ENCODE data around the gene MORN1. TPM values are rescaled to one million over a fixed set of nuclear protein-coding genes. Genes with fewer than 3 reads are reported as not detected.

MORN1 gene
- polyA plus RNA-seq, 1 donor from 2014 or later: 6.7 TPM

DNA sequence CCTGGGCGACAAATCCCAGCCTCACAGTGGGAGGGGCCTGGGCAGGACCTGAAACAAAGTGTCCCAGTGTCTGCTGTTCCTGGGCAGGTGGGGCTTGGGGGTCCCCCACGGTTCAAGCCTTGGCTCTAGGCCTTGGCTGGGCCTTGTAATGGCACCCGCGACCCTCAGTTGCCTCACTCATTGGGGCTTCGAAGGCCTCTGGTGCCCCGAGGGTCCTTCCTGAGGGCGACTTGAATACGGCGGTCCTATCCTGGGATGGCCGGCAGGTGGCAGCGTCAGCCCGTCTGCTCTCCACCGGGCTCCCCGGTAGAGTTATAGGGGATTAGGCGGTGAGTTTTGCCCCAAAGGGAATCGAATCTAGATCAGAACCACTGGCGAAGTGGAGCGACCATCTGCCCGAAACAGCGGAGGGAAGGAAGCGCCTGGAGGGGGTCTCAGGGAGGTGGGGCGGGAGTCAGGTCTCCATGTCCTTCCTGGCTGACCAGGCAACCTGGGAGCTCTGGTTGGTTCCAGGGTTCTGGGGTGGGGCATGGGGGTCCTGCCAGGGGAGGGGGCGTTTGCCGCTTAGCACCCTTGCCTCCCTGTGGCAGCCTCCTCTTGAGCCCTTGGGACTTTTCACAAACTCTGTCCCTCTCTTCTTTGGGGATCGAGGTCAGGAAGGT, 23.1 kb upstream of the MORN1 start:
- Mint-ChIP-seq H3K9me3 (no peaks in the 10 kb centered on the region), H3K4me3 (peak overlapping the region; percentile 77 to 97 (median 90)), H3K4me1 (peaks cover 15 to 35% (median 27%) of the 10 kb centered on the region in 3 donors), H3K36me3 (no peaks in the 10 kb centered on the region), H3K27me3 (peaks cover 11% of the 10 kb centered on the region), H3K27ac (peak overlapping the region; percentile 84 to 95 (median 95))

DNA sequence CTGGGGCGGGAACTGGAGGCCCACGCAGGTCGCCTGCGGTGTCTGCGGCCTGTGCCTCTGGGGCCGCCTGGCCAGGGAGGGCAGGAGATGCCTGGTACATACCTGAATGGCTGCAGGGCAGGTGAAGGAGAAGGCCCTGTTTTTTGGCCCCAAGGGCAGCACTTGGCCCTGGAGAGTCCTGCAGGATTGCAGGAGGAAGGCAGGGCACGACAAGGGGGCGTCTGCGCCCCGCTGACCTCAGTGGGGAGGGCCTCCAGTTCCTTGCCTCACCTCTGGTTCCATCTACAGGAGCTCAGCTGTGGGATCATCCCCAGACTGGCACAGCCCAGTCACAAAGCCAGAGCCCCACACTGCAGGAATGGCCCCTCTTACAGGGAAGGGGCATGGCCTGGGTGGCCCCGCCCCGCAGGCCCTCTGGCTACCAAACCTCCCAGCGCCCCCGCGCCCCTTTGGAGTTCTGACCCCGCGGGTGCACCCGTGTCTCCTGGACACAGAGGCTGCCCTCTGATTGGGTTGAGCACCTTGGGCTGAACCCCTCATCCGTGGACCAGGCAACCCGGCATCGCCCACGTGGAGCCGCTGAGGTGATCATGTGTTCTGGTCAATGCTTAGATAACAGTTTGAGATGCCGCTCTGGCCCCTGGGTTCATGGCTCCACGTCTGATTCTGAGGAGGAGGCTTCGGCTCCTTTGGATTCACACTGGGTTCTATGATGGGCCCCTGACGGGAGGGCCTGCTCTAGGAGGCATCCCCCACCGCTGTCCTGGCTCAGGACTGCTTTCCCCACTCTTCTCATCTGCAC, 22.3 kb upstream of the MORN1 start:
- H3K4me3 Mint-ChIP-seq: peak overlapping the region; percentile 77 to 97 (median 90)
- H3K27ac Mint-ChIP-seq: peak overlapping the region; percentile 84 to 95 (median 95)
- no peaks in the 10 kb centered on the region for H3K36me3 Mint-ChIP-seq
- peaks cover 7% of the 10 kb centered on the region for H3K27me3 Mint-ChIP-seq
- H3K9me3 Mint-ChIP-seq: no peaks in the 10 kb centered on the region
- peaks cover 15 to 35% (median 24%) of the 10 kb centered on the region in 3 donors for H3K4me1 Mint-ChIP-seq

DNA sequence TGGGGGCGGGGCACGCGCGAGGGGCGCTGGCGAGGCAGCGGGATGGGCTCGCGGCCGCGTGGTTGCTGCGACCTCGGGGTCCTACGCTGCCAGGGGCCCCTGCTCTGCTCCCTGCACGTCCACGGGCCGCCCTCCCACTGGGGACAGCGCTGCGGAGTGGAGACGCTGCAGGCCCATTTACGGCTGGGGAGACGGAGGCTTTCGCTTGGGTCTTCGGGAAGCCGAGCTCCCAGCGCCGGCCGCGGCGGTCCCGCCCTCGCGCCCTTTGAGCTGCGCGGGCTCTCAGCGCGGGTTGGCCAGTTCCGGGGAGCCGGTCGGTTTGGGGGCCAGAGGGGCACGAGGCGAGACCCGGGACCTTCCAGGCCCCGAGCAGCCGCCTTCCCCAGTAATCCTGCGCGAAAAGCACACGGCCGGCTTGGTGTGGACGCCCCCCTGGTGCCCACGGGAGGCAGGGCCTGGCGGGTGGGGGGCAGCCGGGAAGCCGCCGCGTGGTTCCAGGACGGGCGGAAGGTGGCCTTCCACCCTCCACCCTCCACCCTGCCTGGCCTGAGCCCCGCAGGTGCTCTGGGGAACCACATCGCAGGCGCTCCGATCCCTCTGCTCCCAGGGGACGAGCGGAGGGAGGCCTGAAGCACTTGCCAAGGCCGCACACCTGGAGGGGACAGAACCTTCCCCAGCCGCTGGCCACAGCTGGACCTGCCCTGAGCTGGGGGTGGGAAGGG, 21.6 kb upstream of the MORN1 start:
- Mint-ChIP-seq H3K4me3 (peak overlapping the region; percentile 77 to 97 (median 92)), H3K36me3 (no peaks in the 10 kb centered on the region), H3K9me3 (no peaks in the 10 kb centered on the region), H3K27ac (peak overlapping the region in 2 of 3 donors; percentile 53 to 85), H3K27me3 (peaks cover 7% of the 10 kb centered on the region), H3K4me1 (peaks cover 15 to 35% (median 24%) of the 10 kb centered on the region in 3 donors)

DNA sequence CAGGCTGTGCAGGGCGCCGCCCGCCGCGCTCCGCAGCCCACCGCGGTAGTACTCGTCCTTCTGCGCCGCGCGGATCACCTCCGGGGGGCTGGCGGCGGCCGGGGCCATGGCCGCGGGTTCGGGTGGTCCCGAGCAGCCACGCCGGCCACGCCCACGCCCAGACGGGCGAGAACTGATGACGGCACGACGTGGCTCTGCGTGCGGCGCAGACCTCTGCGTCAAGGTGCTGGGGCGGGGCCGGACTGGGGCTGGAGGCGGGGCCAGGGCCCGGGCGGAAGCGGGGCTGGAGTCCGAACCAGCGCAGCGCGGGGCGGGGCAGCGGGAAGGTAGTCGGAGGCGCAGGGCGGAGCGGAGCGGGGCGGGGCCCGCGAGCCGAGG, 21.0 kb upstream of the MORN1 start, which contains the start of gene PEX10:
TSS of gene PEX10 (minus strand) at position 170 of the 378 bp plus-strand sequence. CDS start at position 108, 62 bp downstream.
- Mint-ChIP-seq H3K4me1 (peaks cover 15 to 35% (median 24%) of the 10 kb centered on the region in 3 donors), H3K27me3 (peaks cover 7% of the 10 kb centered on the region), H3K36me3 (no peaks in the 10 kb centered on the region), H3K9me3 (no peaks in the 10 kb centered on the region), H3K27ac (peak within 1 kb of the TSS in 2 of 3 donors; percentile 80 to 95), H3K4me3 (peak within 1 kb of the TSS; percentile 83 to 97 (median 93))

DNA sequence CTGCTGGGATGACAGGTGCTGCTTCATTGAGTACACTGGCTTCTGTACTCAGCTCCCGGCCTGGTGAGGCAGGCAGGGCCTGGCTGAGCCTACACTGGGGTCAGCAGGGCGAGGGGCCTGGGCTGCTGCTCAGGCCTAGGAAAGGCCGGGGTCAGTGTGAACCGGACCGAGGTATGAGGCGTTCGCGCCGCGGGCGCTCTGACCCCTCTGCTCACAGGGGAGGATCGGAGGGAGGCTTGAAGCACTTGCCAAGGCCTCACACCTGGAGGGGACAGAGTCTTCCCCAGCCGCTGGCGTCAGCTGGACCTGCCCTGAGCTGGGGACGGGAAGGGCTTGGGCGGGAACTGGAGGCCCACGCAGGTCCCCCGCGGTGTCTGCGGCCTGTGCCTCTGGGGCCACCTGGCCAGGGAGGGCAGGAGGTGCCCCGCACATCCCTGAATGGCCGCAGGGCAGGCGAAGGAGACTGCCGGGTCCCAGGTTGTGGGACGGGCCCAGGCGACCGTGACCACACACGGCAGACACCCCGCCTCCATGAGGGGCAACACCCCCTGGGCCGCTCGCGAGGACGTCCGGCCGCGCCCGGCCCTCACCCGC, 20.5 kb upstream of the MORN1 start:
- Mint-ChIP-seq H3K9me3 (no peaks in the 10 kb centered on the region), H3K27me3 (peaks cover 7% of the 10 kb centered on the region), H3K27ac (peak overlapping the region in 2 of 3 donors; percentile 80 to 85), H3K4me1 (peaks cover 15 to 32% (median 21%) of the 10 kb centered on the region in 3 donors), H3K36me3 (no peaks in the 10 kb centered on the region), H3K4me3 (peak overlapping the region; percentile 83 to 92 (median 90))

DNA sequence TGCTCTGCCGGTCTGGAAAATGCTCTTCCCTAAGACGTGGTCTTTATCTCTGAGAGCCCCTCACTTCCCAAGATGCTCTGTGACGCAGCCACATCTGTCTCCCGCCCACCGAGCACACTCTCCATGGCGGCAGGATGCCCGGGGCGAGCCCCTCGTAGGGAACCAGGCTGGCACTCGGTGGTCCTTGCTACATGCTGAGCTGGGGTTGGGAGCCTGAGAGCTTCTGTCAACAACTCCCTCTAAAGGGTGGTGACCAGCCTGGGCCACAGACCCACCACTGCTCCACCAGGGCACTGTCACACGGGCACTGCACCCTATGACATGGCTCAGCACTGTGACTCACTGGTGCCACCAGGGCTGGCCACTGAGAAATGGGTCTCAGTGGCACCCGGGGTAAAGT, 18.4 kb upstream of the MORN1 start:
- no peak overlapping the region for H3K27ac Mint-ChIP-seq
- H3K36me3 Mint-ChIP-seq: no peaks in the 10 kb centered on the region
- peak overlapping the region in 1 of 4 donors; percentile 90 for H3K4me3 Mint-ChIP-seq
- no peaks in the 10 kb centered on the region for H3K9me3 Mint-ChIP-seq
- peaks cover 8 to 18% (median 9%) of the 10 kb centered on the region in 3 donors for H3K4me1 Mint-ChIP-seq
- no peaks in the 10 kb centered on the region for H3K27me3 Mint-ChIP-seq

DNA sequence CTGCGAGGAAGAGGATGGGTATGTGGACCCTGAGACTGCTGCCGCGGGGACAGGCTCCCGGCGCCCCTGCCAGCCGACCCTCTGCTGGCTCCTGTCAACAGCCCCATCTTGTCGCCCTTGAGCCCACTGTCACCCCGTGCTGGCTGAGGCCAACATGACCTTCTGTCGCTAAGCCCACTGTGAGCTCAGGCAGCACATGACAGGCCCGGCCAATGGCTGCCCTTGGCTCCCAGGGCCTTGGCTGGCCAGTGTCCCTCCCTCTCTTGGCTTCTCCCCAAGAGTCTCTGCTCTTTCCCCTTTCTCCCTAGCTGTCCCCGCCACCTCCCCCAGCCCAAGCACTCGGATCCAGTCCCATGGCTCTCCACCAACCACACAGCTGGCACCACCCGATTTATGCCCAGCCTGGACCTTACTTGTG, 17.5 kb upstream of the MORN1 start:
- H3K27me3 Mint-ChIP-seq: no peaks in the 10 kb centered on the region
- peak overlapping the region in 1 of 4 donors; percentile 48 for H3K4me3 Mint-ChIP-seq
- no peak overlapping the region for H3K27ac Mint-ChIP-seq

DNA sequence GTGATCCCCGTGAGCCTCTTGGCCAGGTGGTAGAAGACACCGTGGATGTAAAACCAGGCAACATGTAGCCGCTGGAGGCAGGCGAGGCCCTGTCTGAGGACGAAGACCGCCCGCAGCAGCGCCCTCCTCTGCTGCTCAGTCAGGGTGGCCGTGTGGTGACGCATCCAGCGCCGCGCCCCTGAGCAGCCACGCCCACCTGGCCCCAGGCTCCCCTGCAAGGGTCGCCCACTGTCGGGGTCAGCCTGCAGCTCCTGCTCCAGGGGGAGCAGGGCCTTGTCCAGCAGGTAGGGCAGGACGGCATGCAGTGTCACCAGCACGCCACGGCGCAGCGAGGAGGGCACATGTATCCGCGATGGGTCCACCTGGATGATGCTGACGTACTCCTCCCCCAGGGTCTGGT, 17.1 kb upstream of the MORN1 start:
- Mint-ChIP-seq H3K27me3 (no peaks in the 10 kb centered on the region), H3K4me1 (peaks cover 0 to 8% (median 2%) of the 10 kb centered on the region in 3 donors), H3K9me3 (no peaks in the 10 kb centered on the region), H3K4me3 (no peak overlapping the region), H3K27ac (no peak overlapping the region), H3K36me3 (no peaks in the 10 kb centered on the region)

More for the DNA sequence above, 17.5 kb upstream of the MORN1 start:
- Mint-ChIP-seq H3K36me3 (no peaks in the 10 kb centered on the region), H3K4me1 (peaks cover 0 to 9% (median 3%) of the 10 kb centered on the region in 3 donors), H3K9me3 (no peaks in the 10 kb centered on the region)

DNA sequence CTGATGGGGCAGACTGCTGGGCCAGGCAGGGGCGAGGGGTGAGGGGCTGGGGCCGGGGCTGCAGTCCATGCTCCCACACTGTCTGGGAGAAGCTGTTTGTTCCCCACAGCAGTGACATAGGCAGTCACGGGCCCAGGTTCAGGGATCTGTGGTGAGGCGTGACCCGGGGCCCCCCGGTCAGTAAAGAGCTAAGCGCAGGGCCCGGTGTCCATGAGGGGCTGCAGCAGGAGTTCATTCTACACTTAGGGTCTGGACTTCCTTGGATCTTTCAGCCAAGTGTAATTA, 16.6 kb upstream of the MORN1 start:
- Mint-ChIP-seq H3K27me3 (no peaks in the 10 kb centered on the region), H3K27ac (no peak overlapping the region), H3K4me1 (peaks cover 0 to 8% (median 2%) of the 10 kb centered on the region in 3 donors), H3K9me3 (no peaks in the 10 kb centered on the region), H3K4me3 (no peak overlapping the region), H3K36me3 (no peaks in the 10 kb centered on the region)

DNA sequence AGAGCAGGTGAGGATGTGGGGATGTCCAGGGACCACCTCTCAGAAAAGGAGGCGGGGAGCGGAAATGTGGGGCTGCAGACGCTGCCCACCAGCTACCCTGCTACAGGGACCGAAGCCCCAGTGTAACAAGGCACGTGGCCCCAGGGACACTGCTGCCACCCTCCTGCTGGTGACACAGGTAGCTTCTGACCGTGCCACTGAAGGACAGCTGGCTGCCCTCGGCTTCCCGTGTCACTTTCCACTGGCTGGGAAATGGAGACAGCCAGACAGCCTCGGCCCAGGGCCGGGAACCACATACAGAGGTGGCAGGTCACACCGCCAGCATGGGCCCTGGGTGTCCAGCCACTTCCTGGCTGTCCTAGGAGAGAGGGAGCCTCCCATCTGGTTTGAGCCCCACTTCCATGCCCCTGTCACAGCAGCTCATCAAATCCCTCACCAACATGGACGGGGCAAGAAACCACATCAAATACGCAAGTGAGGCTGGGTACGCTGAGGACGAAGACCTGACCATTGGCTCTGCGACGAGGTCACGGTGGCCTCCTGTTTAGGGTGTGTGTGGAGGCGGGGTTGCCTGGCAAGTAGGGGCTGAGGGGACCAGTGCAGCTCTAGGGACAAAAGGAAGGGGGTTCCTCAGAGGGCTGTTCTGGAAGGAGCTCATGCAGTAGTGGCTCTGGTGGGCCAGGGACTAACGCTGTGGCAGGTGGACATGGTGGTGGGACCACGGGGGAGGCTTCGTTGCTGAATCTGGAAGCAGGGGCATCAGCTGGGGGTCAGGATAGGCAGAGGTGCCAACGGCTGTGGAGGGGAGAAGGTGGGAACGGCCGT, 16.0 kb upstream of the MORN1 start:
- Mint-ChIP-seq H3K9me3 (no peaks in the 10 kb centered on the region), H3K27me3 (no peaks in the 10 kb centered on the region), H3K27ac (no peak overlapping the region), H3K4me1 (peaks cover 0 to 8% (median 2%) of the 10 kb centered on the region in 3 donors), H3K36me3 (no peaks in the 10 kb centered on the region), H3K4me3 (peak overlapping the region in 1 of 4 donors; percentile 81)

DNA sequence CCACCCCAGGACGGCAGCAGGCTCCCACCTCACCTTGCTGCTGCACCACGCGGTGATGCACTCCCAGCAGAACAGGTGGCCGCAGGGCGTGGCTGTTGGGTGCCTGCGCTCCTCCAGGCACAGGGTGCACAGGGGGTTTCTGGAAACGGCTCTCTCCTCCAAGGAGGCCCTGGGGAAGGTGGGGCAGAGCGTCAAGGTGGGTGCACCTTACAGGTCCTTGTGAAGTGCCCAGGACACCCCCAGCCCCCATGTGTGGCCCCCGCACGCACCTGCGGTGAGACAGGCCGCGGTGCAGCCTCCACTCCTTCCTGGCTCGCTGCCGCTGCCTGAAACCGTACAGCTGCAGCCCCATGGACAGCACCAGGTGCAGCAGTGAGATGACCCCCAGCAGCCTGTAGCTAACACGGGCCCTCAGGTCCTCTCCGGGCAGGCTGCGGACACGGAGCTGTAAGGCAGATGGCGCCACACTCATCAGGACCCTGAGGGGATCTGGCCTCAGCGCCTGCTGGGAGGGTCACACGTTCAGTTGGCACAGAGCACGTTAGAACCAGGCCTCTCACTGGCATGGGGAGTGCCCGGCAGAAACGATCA, 15.2 kb upstream of the MORN1 start:
- Mint-ChIP-seq H3K4me1 (peaks cover 0 to 7% (median 2%) of the 10 kb centered on the region in 3 donors), H3K27me3 (no peaks in the 10 kb centered on the region), H3K36me3 (peaks cover under 1% of the 10 kb centered on the region), H3K4me3 (peak overlapping the region in 1 of 4 donors; percentile 16), H3K27ac (no peak overlapping the region), H3K9me3 (no peaks in the 10 kb centered on the region)

DNA sequence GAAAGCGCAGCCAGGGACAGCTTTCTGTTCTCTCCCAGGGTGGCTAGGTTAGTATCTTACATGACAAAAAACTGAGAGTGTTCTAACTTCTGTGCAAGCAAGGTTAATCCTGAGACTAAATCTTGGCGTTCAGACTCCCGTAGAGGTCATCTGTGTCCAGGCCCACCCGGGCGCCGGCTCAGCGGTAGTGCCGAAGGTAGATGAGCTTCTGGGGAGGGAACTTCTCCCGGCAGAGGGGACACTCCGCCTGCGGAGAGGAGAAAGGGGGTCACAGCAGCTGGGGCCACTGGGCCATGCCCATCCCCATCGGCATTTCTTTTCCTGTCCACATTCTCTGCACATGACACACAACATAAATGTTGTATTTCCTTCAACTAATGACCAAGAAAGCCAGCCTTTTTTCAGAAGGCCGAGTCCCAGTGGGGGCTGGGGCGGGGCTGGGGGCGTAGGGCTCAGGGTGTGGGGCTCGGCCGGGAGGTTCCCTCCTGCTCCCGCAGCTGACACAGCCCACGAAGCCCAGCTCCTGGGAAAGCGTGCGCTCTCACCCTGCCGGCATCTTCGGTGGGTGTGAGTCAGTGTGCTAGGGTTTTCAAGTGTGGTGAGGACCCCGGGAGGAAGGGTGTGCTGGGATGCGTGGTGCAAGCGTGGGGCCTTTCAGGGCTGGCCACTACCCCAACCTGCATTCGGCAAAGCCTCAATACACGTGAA, 14.4 kb upstream of the MORN1 start:
- Mint-ChIP-seq H3K27me3 (no peaks in the 10 kb centered on the region), H3K9me3 (no peaks in the 10 kb centered on the region), H3K4me1 (peaks cover 0 to 4% (median 0%) of the 10 kb centered on the region in 3 donors), H3K4me3 (no peak overlapping the region), H3K36me3 (peaks cover 1% of the 10 kb centered on the region), H3K27ac (no peak overlapping the region)

DNA sequence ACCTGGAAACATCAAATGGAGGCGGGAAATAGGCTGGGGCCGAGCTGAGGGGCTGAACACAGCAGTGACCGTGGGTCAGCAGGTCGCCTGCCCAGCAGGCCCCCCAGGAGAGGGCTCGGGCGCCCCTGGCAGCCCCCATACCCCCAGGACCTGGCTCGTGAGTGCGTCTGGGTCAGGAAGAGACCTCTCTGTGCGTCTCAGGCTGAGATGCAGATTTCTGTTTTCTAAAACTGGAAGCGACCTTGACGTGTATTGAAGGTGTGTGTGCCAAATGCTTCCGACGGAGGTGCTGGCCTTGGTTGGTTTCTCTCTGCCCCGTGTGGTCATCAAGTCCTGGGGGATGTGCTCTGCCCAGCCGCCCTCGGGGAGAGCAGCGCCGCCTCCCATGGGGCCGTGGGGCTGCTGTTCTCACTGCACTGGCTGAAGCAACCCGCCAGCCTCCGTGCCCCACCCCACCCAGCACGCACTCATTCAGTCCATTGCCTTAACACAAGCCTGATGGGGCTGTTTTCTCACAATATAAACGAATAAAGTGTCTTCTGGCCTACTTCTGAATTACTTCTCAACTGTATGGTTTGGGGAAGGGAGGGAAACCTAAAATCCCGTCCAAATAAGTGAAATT, 13.6 kb upstream of the MORN1 start:
- H3K4me1 Mint-ChIP-seq: no peaks in the 10 kb centered on the region
- no peaks in the 10 kb centered on the region for H3K9me3 Mint-ChIP-seq
- H3K27me3 Mint-ChIP-seq: no peaks in the 10 kb centered on the region
- peaks cover 1% of the 10 kb centered on the region for H3K36me3 Mint-ChIP-seq
- H3K27ac Mint-ChIP-seq: no peak overlapping the region
- H3K4me3 Mint-ChIP-seq: no peak overlapping the region

Data from IgD-negative memory B cell (primary cell).